Activated CD8-positive, alpha-beta T cell treated with anti-CD3 and anti-CD28 coated beads, Interleukin-2, amount 10 ng/mL, durations not matched to agents 7 days and 5 days (primary cell): ENCODE results near the gene PNISR. TPM values are rescaled to one million over a fixed set of nuclear protein-coding genes. Genes with fewer than 3 reads are reported as not detected.
"Not testable (repeated sequence)": the region's sequence is repeated elsewhere in the genome, so short reads cannot be mapped to it uniquely, and the experiment has no call there.

Experiments
- ATAC-seq: fragments of 150-1000 bp; cut with Tn5 transposase; one replicate; pipeline ENCODE4 v1.10.0; 2021; ENCODE audit warnings: moderate library complexity
- CTCF ChIA-PET: fragments of 350-600 bp; sonication (Branson Sonifier 250); formaldehyde crosslinking; loops from one replicate; lab custom pipeline; 2021; ENCODE audit warnings: antibody characterized with exemption; lab: Charles Lee
- POLR2A ChIA-PET: fragments of 350-600 bp; sonication (Branson Sonifier 250); formaldehyde crosslinking; loops from one replicate; lab custom pipeline; 2021; ENCODE audit warnings: antibody characterized with exemption; lab: Charles Lee
- DNase-seq: peaks from one replicate; pipeline ENCODE4 v3.0.0-alpha.2; 2020
- H3K27ac Mint-ChIP-seq: one replicate; pipeline ENCODE4 v1.8.0; 2021; ENCODE audit warnings: mild to moderate bottlenecking, mixed read lengths
- H3K27me3 Mint-ChIP-seq: one replicate; pipeline ENCODE4 v1.8.0; 2021; ENCODE audit warnings: low read depth, mixed read lengths
- H3K36me3 Mint-ChIP-seq: one replicate; pipeline ENCODE4 v1.8.0; 2021; ENCODE audit warnings: low read depth, mixed read lengths
- H3K4me1 Mint-ChIP-seq: one replicate; pipeline ENCODE4 v1.8.0; 2021; ENCODE audit warnings: low read depth, mixed read lengths
- H3K4me3 Mint-ChIP-seq: one replicate; pipeline ENCODE4 v1.8.0; 2021; ENCODE audit warnings: mild to moderate bottlenecking, mixed read lengths
- H3K9me3 Mint-ChIP-seq: one replicate; pipeline ENCODE4 v1.8.0; 2022; ENCODE audit warnings: mixed read lengths; ENCODE audit not compliant: insufficient read depth
- total RNA-seq, 2 experiments: library from RNA; stranded (reverse); gene quantifications; one replicate each; pipeline ENCODE4 v1.2.3, GENCODE V29; 2021

PNISR gene, protein sequence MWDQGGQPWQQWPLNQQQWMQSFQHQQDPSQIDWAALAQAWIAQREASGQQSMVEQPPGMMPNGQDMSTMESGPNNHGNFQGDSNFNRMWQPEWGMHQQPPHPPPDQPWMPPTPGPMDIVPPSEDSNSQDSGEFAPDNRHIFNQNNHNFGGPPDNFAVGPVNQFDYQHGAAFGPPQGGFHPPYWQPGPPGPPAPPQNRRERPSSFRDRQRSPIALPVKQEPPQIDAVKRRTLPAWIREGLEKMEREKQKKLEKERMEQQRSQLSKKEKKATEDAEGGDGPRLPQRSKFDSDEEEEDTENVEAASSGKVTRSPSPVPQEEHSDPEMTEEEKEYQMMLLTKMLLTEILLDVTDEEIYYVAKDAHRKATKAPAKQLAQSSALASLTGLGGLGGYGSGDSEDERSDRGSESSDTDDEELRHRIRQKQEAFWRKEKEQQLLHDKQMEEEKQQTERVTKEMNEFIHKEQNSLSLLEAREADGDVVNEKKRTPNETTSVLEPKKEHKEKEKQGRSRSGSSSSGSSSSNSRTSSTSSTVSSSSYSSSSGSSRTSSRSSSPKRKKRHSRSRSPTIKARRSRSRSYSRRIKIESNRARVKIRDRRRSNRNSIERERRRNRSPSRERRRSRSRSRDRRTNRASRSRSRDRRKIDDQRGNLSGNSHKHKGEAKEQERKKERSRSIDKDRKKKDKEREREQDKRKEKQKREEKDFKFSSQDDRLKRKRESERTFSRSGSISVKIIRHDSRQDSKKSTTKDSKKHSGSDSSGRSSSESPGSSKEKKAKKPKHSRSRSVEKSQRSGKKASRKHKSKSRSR
- 100 to 1,000 TPM; 100 to 104 TPM for total RNA-seq

DNA sequence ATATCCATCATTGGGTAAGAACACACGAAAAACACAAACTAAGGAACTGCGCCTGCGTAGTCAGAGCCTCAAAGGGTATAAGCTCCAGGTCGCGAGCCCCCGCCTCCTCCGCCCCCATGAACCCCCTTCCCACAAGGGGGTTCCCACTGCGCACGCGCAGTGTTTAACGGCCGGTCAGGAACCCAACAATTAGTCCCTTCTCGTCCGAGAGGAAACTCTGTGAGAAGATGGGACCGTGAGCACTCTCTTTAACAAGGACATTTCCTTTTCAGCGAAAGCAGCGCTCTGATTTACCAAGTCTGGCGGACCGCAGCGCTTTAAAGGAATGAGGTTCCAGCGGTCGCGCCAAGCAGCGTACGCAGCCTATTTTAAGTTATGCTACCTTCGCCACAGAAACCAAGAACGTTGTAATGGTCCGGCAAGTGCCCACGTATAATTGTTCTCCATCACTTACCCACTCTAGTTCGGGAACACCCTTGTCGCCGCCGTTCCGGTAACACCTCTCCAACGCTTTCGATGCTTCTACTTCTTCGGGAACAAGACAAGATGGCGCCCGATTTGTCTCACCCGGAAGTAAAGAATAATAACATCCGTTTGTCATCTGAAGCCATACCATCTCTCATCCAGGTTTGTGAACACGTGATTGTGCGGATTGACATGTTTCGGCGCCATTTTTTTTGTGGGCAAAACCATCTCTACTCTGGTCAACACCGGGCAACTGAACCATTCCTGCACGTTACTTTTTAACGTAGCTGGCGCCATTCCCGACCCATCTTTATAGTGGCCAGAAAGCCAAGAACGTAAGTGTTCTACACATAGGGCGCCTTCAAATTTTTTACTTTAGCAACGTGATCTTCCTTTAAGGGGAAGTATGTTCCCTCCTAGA is at the start of gene PNISR:
TSS of gene PNISR (minus strand) at position 548 of the 886 bp plus-strand sequence. CDS start 10,649 bp downstream, outside the sequence.
- ATAC-seq = peak; percentile 92
- H3K27ac Mint-ChIP-seq = peak within 1 kb of the TSS; percentile 100
- H3K9me3 Mint-ChIP-seq = no peaks in the 10 kb centered on the region
- H3K27me3 Mint-ChIP-seq = no peaks in the 10 kb centered on the region
- ChIA-PET POLR2A (interaction anchor here (0.6 to 3.9 kb wide), 11 partner anchors 8 to 143 kb away, joined by 3 to 24 read pairs (median 3); partner anchors contain the start of genes CCNC and COQ3), CTCF (interaction anchor here (0.5 to 1.9 kb wide), 7 partner anchors 9 to 397 kb away, joined by 3 to 14 read pairs (median 6); no protein-coding TSS in a partner anchor)
- H3K36me3 Mint-ChIP-seq = peaks cover 37% of the 10 kb centered on the region
- DNase-seq = peak; percentile 94
- peak within 1 kb of the TSS; percentile 89 for H3K4me3 Mint-ChIP-seq
- peaks cover 57% of the 10 kb centered on the region for H3K4me1 Mint-ChIP-seq

DNA sequence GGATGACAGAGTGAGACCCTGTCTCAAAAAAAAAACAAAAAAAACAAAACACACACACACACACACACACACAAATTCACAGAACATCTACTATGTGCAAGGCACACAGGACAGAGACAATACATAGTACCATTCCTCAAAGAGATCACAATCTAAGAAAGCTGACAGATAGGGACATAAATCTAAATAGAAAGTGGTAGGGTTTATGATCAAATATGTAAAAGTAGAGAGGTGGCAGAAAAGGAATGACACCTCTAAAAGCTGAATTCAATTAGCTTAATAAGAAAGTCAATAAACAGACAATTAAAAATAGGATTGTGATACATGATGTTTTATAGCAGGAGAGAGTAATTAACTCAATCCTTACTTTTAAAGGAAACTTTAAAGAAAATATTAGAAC is 48.6 kb upstream of the PNISR start:
- peaks cover 15% of the 10 kb centered on the region for H3K36me3 Mint-ChIP-seq
- no peaks in the 10 kb centered on the region for H3K4me1 Mint-ChIP-seq
- POLR2A ChIA-PET = interaction anchor here (0.6 kb wide), 1 partner anchor 30 kb away, joined by 3 read pairs; no protein-coding TSS in a partner anchor
- no peaks in the 10 kb centered on the region for H3K27me3 Mint-ChIP-seq
- H3K27ac Mint-ChIP-seq = no peak overlapping the region
- DNase-seq = no peak
- CTCF ChIA-PET = interaction anchor here (0.7 to 1.4 kb wide), 3 partner anchors 46 to 335 kb away, joined by 3 to 4 read pairs (median 3); no protein-coding TSS in a partner anchor
- no peak for ATAC-seq
- H3K4me3 Mint-ChIP-seq = no peak overlapping the region
- no peaks in the 10 kb centered on the region for H3K9me3 Mint-ChIP-seq

DNA sequence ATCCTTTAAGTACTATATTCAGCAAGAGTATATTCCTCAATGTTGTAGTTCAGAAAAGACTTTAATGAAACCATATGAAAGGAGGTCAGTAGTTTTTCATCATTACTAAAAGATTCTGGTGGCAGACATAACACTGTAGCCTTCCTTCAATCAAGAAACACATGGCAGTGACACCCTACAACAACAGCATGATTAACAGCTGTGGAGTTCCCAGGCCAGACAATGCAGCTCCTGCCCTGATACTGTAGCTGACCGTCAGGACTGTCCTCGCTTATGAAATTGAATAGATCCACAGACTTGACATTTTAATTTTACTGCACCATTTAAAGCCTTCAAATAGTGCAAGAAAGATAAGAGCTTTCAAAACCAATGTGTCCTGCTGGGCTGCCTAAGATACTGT is 46.5 kb upstream of the PNISR start:
- POLR2A ChIA-PET = no interaction called here
- Mint-ChIP-seq H3K27me3 (no peaks in the 10 kb centered on the region), H3K36me3 (peaks cover 9% of the 10 kb centered on the region), H3K4me1 (no peaks in the 10 kb centered on the region), H3K9me3 (no peaks in the 10 kb centered on the region), H3K27ac (no peak overlapping the region), H3K4me3 (no peak overlapping the region)
- DNase-seq = no peak
- ATAC-seq = no peak
- CTCF ChIA-PET = no interaction called here

DNA sequence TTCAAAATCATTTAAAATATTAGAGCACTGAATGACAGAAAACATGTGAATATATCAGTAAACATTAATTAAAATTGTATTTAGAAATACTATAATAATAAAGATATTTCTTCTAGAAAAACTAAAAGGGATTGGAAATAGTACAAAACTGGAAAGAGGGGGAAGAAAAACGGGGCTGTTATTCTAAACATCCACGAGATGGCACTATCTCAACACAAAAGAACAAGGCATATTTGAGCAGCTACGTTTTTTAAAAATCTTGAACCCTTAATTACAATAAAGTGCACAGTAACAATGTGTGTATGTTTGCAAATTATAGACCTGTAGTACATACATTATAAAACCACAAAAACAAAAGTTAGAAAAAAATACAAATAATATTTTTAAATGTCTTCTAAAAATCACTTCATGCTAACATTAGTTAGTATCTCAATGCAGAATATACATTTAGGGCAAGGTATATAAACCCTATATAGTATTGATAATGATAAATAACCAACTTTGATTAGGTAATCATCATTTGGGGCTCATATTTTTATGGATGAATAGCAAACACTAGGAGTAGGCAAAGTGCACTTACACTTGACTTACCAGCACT is 42.5 kb upstream of the PNISR start:
- no peaks in the 10 kb centered on the region for H3K27me3 Mint-ChIP-seq
- POLR2A ChIA-PET = no interaction called here
- ATAC-seq (no peak), DNase-seq (no peak)
- no peak overlapping the region for H3K4me3 Mint-ChIP-seq
- H3K36me3 Mint-ChIP-seq = peaks cover 2% of the 10 kb centered on the region
- CTCF ChIA-PET = interaction anchor here (1.1 to 1.9 kb wide), 4 partner anchors 54 to 279 kb away, joined by 3 to 12 read pairs (median 8); no protein-coding TSS in a partner anchor
- H3K9me3 Mint-ChIP-seq = no peaks in the 10 kb centered on the region
- no peak overlapping the region for H3K27ac Mint-ChIP-seq
- H3K4me1 Mint-ChIP-seq = no peaks in the 10 kb centered on the region

DNA sequence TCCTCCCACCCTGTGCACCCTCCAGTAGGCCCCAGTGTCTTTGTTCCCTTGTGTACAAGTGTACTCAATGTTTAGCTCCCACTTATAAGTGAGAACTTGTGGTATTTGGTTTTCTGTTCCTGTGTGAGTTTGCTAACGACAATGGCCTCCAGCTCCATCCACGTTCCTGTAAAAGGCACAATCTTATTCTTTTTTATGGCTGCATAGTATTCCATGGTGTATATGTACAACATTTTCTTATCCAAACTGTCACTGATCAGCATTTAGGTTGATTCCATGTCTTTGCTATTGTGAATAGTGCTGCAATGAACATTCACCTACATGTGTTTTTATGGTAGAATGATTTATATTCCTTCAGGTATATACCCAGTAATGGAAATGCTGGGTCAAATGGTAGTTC is 34.0 kb upstream of the PNISR start:
- CTCF ChIA-PET = interaction anchor here (1.0 kb wide), 1 partner anchor 46 kb away, joined by 3 read pairs; no protein-coding TSS in a partner anchor
- H3K27ac Mint-ChIP-seq, DNase-seq, ATAC-seq, H3K4me1 Mint-ChIP-seq, POLR2A ChIA-PET, H3K9me3 Mint-ChIP-seq, H3K4me3 Mint-ChIP-seq, H3K27me3 Mint-ChIP-seq: not testable (repeated sequence)
- H3K36me3 Mint-ChIP-seq = peaks cover 20% of the 10 kb centered on the region

DNA sequence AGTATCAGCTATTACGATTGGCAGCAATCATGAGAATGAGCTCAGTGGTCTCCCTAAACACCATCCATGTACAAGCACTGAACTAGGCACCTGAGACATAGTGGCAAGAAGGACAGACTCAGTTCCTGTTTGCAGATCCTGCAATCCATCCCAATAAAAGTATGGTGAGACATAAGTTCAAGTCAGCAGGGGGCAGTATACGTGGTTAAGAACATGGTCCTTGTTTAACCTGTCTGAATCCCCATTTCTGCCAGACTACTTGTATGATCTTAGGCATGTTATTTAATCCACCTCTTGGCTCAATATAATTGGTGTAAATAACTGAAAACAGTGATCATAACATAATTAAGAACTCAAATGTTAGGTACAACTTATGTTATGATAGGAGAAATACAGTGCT is 33.2 kb upstream of the PNISR start:
- H3K27ac Mint-ChIP-seq = no peak overlapping the region
- ATAC-seq (no peak), DNase-seq (peak; percentile 29)
- ChIA-PET CTCF (interaction anchor here (1.0 kb wide), 1 partner anchor 47 kb away, joined by 3 read pairs; no protein-coding TSS in a partner anchor), POLR2A (no interaction called here)
- H3K4me1 Mint-ChIP-seq = no peaks in the 10 kb centered on the region
- H3K4me3 Mint-ChIP-seq = no peak overlapping the region
- peaks cover 22% of the 10 kb centered on the region for H3K36me3 Mint-ChIP-seq
- H3K27me3 Mint-ChIP-seq = no peaks in the 10 kb centered on the region
- peaks cover 5% of the 10 kb centered on the region for H3K9me3 Mint-ChIP-seq

DNA sequence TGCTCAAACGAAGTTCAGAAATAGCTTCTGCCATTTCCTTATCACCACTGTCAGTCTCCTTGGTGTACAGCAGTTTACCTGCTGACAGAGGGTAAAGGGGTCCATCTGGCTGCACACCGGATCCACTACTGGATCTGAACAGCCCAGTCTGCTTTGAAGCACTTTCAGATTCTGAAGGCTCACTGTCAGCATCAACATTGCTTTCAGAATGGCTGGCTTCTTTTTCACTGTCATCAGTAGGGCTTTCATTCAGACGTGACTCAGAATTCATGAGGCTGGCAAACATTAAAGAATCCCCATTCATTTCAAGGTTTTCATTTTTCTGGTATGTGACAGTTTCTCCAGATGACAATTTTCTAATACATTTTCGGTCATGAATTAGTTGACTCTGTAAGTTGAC is 21.0 kb upstream of the PNISR start:
- ChIA-PET CTCF (interaction anchor here (1.0 kb wide), 1 partner anchor 12 kb away, joined by 3 read pairs; no protein-coding TSS in a partner anchor), POLR2A (no interaction called here)
- Mint-ChIP-seq H3K27ac (no peak overlapping the region), H3K4me1 (no peaks in the 10 kb centered on the region), H3K9me3 (no peaks in the 10 kb centered on the region), H3K27me3 (no peaks in the 10 kb centered on the region), H3K4me3 (no peak overlapping the region), H3K36me3 (peaks cover 23% of the 10 kb centered on the region)
- DNase-seq (no peak), ATAC-seq (no peak)

DNA sequence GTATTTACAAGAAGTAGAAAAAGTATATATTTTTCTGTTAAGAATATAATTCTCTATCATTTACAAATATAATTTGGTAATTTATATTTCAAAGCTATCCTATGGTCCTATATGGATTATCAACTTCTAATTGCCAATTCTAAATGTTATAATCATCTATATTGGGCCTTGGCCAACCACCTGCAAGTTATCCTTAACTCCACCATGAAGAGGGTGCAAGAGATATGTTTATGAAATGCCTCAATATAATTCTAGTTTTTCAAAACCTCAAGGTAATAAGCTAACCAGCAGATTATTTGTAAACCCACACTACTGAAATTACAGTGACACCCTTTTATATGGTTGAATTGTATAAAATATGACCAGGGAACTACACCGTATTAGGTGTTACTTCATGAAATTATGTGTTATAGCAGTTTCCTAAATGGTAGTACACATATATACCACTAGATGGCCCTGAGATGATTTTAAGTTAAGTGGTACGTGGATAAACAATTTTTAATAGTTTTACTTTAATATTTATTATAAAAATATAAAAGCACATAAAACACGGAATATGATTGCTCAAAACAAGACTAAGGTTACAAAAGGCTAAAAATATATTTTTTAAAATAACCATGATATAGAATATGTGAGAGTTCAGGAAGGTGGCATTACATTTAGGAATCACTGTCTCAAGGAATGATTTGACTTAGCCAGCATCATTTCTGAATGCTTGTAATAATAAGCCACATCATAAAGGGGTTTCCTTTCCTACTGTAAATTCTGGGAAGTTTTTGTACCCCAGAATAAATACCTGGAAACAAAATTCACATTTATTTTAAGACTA is 9.8 kb upstream of the PNISR start:
- H3K9me3 Mint-ChIP-seq = no peaks in the 10 kb centered on the region
- H3K27ac Mint-ChIP-seq = no peak overlapping the region
- DNase-seq = no peak
- no peaks in the 10 kb centered on the region for H3K4me1 Mint-ChIP-seq
- CTCF ChIA-PET = interaction anchor here (0.8 to 1.8 kb wide), 6 partner anchors 9 to 313 kb away, joined by 3 to 12 read pairs (median 3); no protein-coding TSS in a partner anchor
- POLR2A ChIA-PET = no interaction called here
- peaks cover 5% of the 10 kb centered on the region for H3K36me3 Mint-ChIP-seq
- H3K4me3 Mint-ChIP-seq = no peak overlapping the region
- no peaks in the 10 kb centered on the region for H3K27me3 Mint-ChIP-seq
- ATAC-seq = no peak

DNA sequence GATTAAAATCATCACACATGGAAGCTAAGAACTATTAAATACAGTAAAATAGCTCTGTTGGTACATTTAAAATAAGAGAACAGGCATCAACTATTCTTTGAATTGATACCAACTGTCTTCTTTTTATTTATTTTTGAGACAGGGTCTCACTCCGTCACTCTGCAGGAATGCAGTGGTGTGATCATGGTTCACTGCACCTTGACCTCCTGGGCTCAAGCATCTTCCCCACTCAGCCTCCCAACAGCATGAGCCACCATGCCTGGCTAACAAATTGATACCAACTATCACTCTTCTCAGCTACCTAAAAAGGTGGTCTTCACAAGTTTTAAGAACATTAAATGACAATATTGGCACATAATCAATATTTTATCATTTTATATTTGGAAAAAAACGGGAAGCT is 7.8 kb upstream of the PNISR start:
- Mint-ChIP-seq H3K9me3 (no peaks in the 10 kb centered on the region), H3K4me1 (peaks cover 2% of the 10 kb centered on the region), H3K27me3 (no peaks in the 10 kb centered on the region), H3K4me3 (no peak overlapping the region), H3K36me3 (peaks cover 7% of the 10 kb centered on the region), H3K27ac (no peak overlapping the region)
- ChIA-PET CTCF (interaction anchor here (0.6 to 1.7 kb wide), 5 partner anchors 13 to 308 kb away, joined by 3 to 5 read pairs (median 3); no protein-coding TSS in a partner anchor), POLR2A (interaction anchor here (1.4 kb wide), 1 partner anchor 9 kb away, joined by 5 read pairs; no protein-coding TSS in a partner anchor)
- DNase-seq = no peak
- no peak for ATAC-seq

DNA sequence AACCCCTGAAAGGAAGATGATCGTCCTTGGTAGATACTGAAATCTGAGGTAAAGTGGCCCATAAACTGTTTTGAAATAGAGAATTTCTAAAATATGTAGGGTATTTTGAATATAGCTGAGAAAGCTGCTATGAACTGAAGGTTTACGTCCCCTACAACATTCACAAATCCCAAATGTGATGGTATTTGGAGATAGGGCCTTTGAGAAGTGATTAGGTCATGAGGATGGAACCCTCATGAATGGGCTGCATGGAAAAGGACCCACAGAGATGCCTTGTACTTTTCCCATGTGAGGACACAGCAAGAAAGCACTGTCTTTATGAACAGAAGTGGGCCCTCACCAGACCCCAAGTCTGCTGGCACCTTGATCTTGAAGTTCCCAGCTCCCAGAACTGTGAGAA is 6.8 kb upstream of the PNISR start:
- POLR2A ChIA-PET = interaction anchor here (0.6 kb wide), 1 partner anchor 77 kb away, joined by 3 read pairs; no protein-coding TSS in a partner anchor
- Mint-ChIP-seq H3K27me3 (no peaks in the 10 kb centered on the region), H3K4me3 (no peak overlapping the region), H3K4me1 (peaks cover 12% of the 10 kb centered on the region), H3K27ac (no peak overlapping the region), H3K36me3 (peaks cover 15% of the 10 kb centered on the region), H3K9me3 (no peaks in the 10 kb centered on the region)
- DNase-seq = no peak
- no peak for ATAC-seq
- CTCF ChIA-PET = no interaction called here
